Measurements from ENCODE around the gene INPP4B.

The INPP4B gene

GRCh38 chr4:142701017-142701416 is 145.1 kb downstream of the INPP4B start:
- TF ChIP-seq, protein P1, sequence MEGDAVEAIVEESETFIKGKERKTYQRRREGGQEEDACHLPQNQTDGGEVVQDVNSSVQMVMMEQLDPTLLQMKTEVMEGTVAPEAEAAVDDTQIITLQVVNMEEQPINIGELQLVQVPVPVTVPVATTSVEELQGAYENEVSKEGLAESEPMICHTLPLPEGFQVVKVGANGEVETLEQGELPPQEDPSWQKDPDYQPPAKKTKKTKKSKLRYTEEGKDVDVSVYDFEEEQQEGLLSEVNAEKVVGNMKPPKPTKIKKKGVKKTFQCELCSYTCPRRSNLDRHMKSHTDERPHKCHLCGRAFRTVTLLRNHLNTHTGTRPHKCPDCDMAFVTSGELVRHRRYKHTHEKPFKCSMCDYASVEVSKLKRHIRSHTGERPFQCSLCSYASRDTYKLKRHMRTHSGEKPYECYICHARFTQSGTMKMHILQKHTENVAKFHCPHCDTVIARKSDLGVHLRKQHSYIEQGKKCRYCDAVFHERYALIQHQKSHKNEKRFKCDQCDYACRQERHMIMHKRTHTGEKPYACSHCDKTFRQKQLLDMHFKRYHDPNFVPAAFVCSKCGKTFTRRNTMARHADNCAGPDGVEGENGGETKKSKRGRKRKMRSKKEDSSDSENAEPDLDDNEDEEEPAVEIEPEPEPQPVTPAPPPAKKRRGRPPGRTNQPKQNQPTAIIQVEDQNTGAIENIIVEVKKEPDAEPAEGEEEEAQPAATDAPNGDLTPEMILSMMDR (IDR thresholded peaks at IDR 0.05; ENCODE audit: control insufficient read depth, insufficient read depth, low read depth, low read length, missing control alignments), result no peak
- H3K4me3 ChIP-seq (ENCODE audit: control insufficient read depth, low read depth, low read length), result no peak overlapping the region
- DNase-seq (ENCODE audit: low read depth), result no peak

DNA sequence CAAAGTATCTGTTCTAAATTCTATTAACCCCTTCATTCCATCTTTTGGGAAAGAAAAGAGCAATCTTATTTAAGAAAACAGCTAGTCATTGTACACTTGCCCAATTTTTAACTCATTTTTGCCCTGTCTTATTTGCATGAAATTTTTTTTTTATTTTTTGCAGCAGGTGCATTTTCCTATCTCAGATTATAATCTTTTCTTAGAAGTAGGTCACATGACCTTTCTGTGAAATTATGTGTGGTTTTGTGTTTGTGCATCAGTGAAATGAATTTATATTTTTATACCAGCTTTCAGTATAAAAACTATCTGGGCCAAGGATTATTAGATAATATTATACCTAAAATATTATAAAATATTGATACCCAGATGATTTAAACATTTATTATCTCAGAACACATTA is 145.6 kb downstream of the INPP4B start:
- TF ChIP-seq, protein P1 (IDR thresholded peaks at IDR 0.05; ENCODE audit: control insufficient read depth, insufficient read depth, low read depth, low read length, missing control alignments), result no peak
- no peak for DNase-seq (ENCODE audit: low read depth)
- H3K4me3 ChIP-seq (ENCODE audit: control insufficient read depth, low read depth, low read length), result no peak overlapping the region

GRCh38 chr4:142698552-142698951 is 147.5 kb downstream of the INPP4B start:
- no peak for DNase-seq (ENCODE audit: low read depth)
- no peak overlapping the region for H3K4me3 ChIP-seq (ENCODE audit: control insufficient read depth, low read depth, low read length)
- TF ChIP-seq, protein P1 (IDR thresholded peaks at IDR 0.05; ENCODE audit: control insufficient read depth, insufficient read depth, low read depth, low read length, missing control alignments), result no peak

- TF ChIP-seq, protein P1 (IDR thresholded peaks at IDR 0.05; ENCODE audit: control insufficient read depth, insufficient read depth, low read depth, low read length, missing control alignments), result no peak
- DNase-seq (ENCODE audit: low read depth), result no peak
Observed at GRCh38 chr4:142697928-142698327, 148.2 kb downstream of the INPP4B start.

DNA sequence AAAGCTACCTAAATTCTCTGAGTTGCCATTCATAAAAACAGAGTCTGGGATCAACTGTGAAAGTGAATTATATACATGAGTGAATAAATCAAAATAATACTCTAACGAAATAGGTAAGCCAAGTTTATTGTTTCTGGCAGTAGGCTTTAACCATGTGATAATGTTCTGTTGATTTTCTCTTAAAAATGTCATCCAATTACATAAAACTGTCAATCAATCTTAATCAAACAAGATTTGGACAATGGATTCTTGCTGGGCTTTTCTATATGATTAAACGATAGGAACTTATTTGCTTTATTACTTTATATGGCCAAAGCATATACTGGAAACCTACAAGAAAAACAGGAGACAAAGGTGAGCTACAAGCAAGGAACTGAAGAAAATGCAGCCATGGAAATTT is 148.8 kb downstream of the INPP4B start:
- TF ChIP-seq, protein P1 (IDR thresholded peaks at IDR 0.05; ENCODE audit: control insufficient read depth, insufficient read depth, low read depth, low read length, missing control alignments), result no peak
- DNase-seq (ENCODE audit: low read depth), result no peak
- H3K4me3 ChIP-seq (ENCODE audit: control insufficient read depth, low read depth, low read length), result no peak overlapping the region

More at GRCh38 chr4:142697928-142698327, 148.2 kb downstream of the INPP4B start:
- no peak overlapping the region for H3K4me3 ChIP-seq (ENCODE audit: control insufficient read depth, low read depth, low read length)

- TF ChIP-seq, protein P1 (IDR thresholded peaks at IDR 0.05; ENCODE audit: control insufficient read depth, insufficient read depth, low read depth, low read length, missing control alignments), result no peak
- no peak for DNase-seq (ENCODE audit: low read depth)
- H3K4me3 ChIP-seq (ENCODE audit: control insufficient read depth, low read depth, low read length), result no peak overlapping the region
Observed at GRCh38 chr4:142696334-142697122, 149.6 kb downstream of the INPP4B start.

All from AG09309 (cell line).